ENCODE results near the gene IL17RE. TPM values are rescaled to one million over a fixed set of nuclear protein-coding genes. Genes with fewer than 3 reads are reported as not detected.
"Not testable (repeated sequence)": the region's sequence is repeated elsewhere in the genome, so short reads cannot be mapped to it uniquely, and the experiment has no call there.

IL17RE gene
- total RNA-seq, 3 donors from 2014 or later, result 11.5 to 22.0 (median 11.7) TPM

GRCh38 chr3:9866639-9867038 lies 36.0 kb upstream of the IL17RE start:
- Histone ChIP-seq H3K4me1 (peaks cover 5 to 13% of the 10 kb centered on the region in 2 donors), H3K27me3 (no peaks in the 10 kb centered on the region), H3K4me3 (no peak overlapping the region), H3K27ac (peak overlapping the region; percentile 90 to 93), H3K9me3 (no peaks in the 10 kb centered on the region), H3K36me3 (no peaks in the 10 kb centered on the region)
- intact Hi-C loops (cut with DNase I; ENCODE audit: low total_unique reads), result no loop called here
- TF ChIP-seq, protein P1, sequence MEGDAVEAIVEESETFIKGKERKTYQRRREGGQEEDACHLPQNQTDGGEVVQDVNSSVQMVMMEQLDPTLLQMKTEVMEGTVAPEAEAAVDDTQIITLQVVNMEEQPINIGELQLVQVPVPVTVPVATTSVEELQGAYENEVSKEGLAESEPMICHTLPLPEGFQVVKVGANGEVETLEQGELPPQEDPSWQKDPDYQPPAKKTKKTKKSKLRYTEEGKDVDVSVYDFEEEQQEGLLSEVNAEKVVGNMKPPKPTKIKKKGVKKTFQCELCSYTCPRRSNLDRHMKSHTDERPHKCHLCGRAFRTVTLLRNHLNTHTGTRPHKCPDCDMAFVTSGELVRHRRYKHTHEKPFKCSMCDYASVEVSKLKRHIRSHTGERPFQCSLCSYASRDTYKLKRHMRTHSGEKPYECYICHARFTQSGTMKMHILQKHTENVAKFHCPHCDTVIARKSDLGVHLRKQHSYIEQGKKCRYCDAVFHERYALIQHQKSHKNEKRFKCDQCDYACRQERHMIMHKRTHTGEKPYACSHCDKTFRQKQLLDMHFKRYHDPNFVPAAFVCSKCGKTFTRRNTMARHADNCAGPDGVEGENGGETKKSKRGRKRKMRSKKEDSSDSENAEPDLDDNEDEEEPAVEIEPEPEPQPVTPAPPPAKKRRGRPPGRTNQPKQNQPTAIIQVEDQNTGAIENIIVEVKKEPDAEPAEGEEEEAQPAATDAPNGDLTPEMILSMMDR (IDR thresholded peaks at IDR 0.05), result no peak
- TF ChIP-seq POLR2AphosphoS5 (IDR thresholded peaks at IDR 0.05), result peak in 2 of 3 donors; percentile 7 to 36
- DNase-seq (ENCODE audit: low spot score in 2 of 2), result peak in 1 of 2 donors; percentile 91

DNA sequence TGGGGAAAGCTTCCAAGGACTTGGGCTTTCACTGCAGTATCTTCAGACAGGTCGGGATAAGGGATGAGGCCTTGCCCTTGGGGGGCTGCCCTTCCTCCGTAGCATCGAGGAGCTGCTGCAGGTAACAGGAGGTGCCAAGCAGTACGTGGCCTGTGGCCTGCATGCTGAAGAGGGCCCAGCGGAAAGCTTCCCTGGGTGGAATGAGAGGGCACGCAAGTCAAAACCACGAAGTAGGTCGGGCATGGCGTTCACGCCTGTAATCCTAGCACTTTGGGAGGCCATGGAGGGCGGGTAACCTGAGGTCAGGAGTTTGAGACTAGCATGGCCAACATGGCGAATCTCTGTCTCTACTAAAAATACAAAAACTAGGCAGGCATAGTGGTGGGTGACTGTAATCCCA lies 35.5 kb upstream of the IL17RE start:
- intact Hi-C loops (cut with DNase I; ENCODE audit: low total_unique reads), result no loop called here
- TF ChIP-seq POLR2A (IDR thresholded peaks at IDR 0.05), result no peak
- TF ChIP-seq POLR2AphosphoS5 (IDR thresholded peaks at IDR 0.05), result no peak
- TF ChIP-seq, protein P1 (IDR thresholded peaks at IDR 0.05), result no peak
- DNase-seq (ENCODE audit: low spot score in 2 of 2), result peak in 1 of 2 donors; percentile 33
- H3K4me3 ChIP-seq, result no peak overlapping the region
- peaks cover 5 to 13% of the 10 kb centered on the region in 2 donors for H3K4me1 ChIP-seq
- peak overlapping the region; percentile 90 to 93 for H3K27ac ChIP-seq
- no peaks in the 10 kb centered on the region for H3K9me3 ChIP-seq
- H3K27me3 ChIP-seq, result no peaks in the 10 kb centered on the region
- H3K36me3 ChIP-seq, result no peaks in the 10 kb centered on the region

DNA sequence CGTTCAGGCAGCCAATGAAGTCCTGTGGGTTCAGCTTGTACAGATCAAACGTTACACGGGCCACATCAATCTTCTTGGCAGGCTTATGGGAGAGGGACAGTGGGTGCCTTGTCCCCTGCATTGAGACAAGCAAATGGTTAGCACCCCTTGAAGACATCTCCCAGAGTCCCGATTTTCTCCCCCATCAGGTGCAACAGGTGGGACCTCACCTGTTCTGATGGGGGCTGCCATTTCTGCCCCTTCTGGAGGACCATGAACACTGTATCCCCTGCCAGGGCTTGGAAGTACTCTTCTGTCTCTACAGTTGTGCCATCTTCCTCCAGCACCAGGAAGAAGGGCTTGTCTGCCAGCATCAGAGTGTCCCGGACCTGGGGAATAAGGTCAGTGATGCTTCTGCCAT lies 32.7 kb upstream of the IL17RE start:
- no peaks in the 10 kb centered on the region for H3K36me3 ChIP-seq
- peaks cover 1 to 4% of the 10 kb centered on the region in 2 donors for H3K4me1 ChIP-seq
- DNase-seq (ENCODE audit: low spot score in 2 of 2), result no peak
- no peak overlapping the region for H3K27ac ChIP-seq
- intact Hi-C loops (cut with DNase I; ENCODE audit: low total_unique reads), result no loop called here
- TF ChIP-seq POLR2AphosphoS5 (IDR thresholded peaks at IDR 0.05), result no peak
- no peak for TF ChIP-seq POLR2A (IDR thresholded peaks at IDR 0.05)
- TF ChIP-seq, protein P1 (IDR thresholded peaks at IDR 0.05), result no peak
- H3K4me3 ChIP-seq, result no peak overlapping the region
- no peaks in the 10 kb centered on the region for H3K9me3 ChIP-seq
- no peaks in the 10 kb centered on the region for H3K27me3 ChIP-seq

GRCh38 chr3:9870978-9871377 lies 31.7 kb upstream of the IL17RE start:
- H3K4me1 ChIP-seq, result no peaks in the 10 kb centered on the region
- H3K27me3 ChIP-seq, result no peaks in the 10 kb centered on the region
- H3K4me3 ChIP-seq, result no peak overlapping the region
- no peaks in the 10 kb centered on the region for H3K36me3 ChIP-seq
- TF ChIP-seq, protein P1 (IDR thresholded peaks at IDR 0.05), result no peak
- TF ChIP-seq POLR2AphosphoS5 (IDR thresholded peaks at IDR 0.05) (no peak), POLR2A (IDR thresholded peaks at IDR 0.05) (no peak)
- no peak for DNase-seq (ENCODE audit: low spot score in 2 of 2)
- intact Hi-C loops (cut with DNase I; ENCODE audit: low total_unique reads), result no loop called here
- no peaks in the 10 kb centered on the region for H3K9me3 ChIP-seq
- H3K27ac ChIP-seq, result no peak overlapping the region

- H3K9me3 ChIP-seq; H3K4me1 ChIP-seq; intact Hi-C loops (cut with DNase I; ENCODE audit: low total_unique reads); DNase-seq (ENCODE audit: low spot score in 2 of 2); H3K27ac ChIP-seq; H3K4me3 ChIP-seq; H3K27me3 ChIP-seq; H3K36me3 ChIP-seq: not testable (repeated sequence)
Observed at GRCh38 chr3:9872067-9872466, 30.6 kb upstream of the IL17RE start.

DNA sequence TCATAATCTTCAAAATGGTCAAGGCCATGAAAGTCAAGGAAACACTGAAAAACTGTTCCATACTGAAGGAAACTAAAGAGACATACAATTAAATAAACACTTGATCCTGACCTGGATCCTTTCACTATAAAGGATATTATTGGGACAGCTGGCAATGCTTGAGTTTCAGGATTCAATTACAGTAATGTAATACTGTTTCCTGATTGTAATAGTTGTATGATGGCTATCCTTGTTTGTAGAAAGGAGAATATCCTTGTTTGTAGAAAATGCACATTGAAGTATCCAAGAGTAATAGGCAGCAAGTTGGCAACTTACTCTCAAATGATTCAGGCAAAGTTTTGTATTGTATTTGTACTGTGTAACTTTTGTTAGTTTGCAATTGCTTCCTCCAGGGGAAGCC lies 27.2 kb upstream of the IL17RE start:
- intact Hi-C loops (cut with DNase I; ENCODE audit: low total_unique reads), result no loop called here
- Histone ChIP-seq H3K4me1 (no peaks in the 10 kb centered on the region), H3K4me3 (no peak overlapping the region), H3K36me3 (no peaks in the 10 kb centered on the region), H3K27ac (peak overlapping the region in 1 of 2 donors; percentile 19), H3K27me3 (no peaks in the 10 kb centered on the region), H3K9me3 (no peaks in the 10 kb centered on the region)
- no peak for DNase-seq (ENCODE audit: low spot score in 2 of 2)
- TF ChIP-seq, protein P1 (IDR thresholded peaks at IDR 0.05), result no peak
- TF ChIP-seq POLR2A (IDR thresholded peaks at IDR 0.05), result no peak
- TF ChIP-seq POLR2AphosphoS5 (IDR thresholded peaks at IDR 0.05), result no peak

DNA sequence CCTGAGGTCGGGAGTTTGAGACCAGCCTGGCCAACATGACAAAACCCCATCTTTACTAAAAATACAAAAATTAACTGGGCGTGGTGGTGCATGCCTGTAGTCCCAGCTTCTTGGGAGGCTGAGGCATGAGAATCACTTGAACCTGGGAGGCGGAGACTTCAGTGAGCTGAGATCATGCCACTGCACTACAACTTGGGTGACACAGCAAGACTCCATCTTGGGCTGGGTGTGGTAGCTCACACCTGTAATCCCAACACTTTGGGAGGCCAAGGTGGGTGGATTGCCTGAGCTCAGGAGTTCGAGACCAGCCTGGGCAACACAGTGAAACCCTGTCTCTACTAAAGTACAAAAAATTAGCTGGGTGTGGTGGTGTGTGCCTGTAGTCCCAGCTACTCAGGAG lies 26.4 kb upstream of the IL17RE start:
- H3K4me1 ChIP-seq; H3K9me3 ChIP-seq; H3K27me3 ChIP-seq; H3K4me3 ChIP-seq; H3K36me3 ChIP-seq; intact Hi-C loops (cut with DNase I; ENCODE audit: low total_unique reads); DNase-seq (ENCODE audit: low spot score in 2 of 2): not testable (repeated sequence)
- peak overlapping the region in 1 of 2 donors; percentile 19 for H3K27ac ChIP-seq

Data from breast epithelium (tissue), 4 donors.